NCI-H1930 (cell line): Measurements from ENCODE around the gene EMC8.
"Not testable (repeated sequence)": the region's sequence is repeated elsewhere in the genome, so short reads cannot be mapped to it uniquely, and the experiment has no call there.

ENCODE experiments used
- DNase-seq, 2 experiments: peaks; one replicate each; lab custom pipeline; 2025; lab: John Stamatoyannopoulos, UW

Gene EMC8

DNA sequence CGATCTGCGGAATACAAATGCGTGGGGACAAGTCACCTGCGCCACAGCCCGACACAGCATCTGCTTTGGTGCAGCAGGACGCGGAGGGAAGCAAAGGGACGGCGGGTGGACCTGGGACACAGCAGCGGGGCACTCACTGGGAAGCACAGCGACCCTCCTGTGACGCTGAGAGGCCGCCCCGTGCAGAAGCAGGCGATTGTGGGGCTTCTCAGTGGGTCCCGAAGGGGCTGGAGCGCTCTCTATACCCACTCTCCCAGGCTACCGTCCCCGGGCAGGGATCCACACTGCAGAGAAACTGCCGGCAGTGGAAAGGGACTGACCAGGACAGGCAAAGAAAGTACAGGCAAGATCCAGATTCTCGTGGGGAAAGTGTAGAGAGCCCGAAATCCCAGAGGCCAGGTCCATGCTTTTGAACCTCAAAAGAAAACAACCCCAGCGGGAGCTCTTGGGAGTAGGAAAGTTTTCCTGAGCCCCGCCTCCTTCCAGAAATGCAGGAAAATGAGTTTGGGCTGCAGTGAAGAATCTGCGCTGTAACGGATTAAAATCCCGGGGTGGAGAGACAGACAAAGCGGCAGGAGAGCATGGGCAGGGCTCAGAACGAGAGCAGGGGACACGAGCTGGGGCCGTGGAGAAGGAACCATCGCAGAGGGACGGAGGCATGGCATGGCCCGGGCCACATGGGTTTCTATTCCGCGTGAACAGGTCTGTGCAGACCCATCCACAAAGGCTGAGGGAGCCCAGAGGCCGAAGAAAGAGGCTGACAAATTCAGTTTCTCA lies 12.9 kb upstream of the EMC8 start:
- no peak for DNase-seq

DNA sequence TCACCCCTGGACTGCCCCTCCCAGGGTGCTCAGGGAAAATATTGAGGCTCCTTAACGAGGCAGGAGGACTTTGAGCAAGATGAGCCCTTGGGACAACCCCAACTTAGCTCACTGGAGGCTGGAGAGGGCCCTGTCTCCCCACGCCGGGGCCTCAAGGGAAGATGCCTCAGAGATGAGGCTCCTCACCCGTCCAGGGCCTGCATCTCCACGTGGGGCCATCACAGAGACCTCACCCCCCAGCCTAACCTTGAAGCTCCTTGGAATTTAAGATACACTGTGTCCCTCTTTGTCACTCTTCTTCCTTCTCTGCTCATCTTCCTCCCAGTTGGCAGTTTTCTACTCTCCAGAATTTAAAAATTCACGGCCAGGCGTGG lies 11.4 kb upstream of the EMC8 start:
- DNase-seq = no peak

DNA sequence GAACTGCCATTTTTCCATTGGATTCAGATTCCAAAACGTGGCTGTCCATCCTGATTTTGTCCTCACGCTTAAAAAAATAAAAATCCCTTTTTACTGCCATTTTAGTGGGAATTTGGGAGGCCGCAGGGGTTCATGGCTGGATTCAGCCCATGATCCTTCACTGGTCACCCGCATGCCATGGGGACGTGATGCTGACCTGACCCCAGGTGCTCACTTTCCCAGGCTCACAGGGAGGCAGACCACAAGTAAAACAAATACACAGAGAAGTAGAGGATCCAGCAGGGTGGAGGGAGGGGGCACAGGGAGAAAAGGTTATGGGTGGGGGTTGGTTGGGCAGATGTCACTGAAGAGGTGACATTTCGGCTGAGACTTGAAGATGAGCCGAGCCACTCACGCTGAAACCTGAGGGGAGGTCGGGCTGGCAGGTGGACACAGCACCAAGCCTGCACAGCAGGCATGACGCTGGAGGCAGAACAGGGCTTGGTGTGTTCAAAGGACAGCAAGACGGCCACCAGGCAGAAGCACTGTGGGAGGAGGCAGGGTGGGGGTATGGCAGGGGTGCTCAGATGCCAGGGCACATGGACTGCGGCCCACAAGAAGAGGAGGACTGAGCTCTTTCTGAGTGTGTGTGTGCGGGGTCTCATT lies 10.9 kb upstream of the EMC8 start:
- DNase-seq = no peak

DNA sequence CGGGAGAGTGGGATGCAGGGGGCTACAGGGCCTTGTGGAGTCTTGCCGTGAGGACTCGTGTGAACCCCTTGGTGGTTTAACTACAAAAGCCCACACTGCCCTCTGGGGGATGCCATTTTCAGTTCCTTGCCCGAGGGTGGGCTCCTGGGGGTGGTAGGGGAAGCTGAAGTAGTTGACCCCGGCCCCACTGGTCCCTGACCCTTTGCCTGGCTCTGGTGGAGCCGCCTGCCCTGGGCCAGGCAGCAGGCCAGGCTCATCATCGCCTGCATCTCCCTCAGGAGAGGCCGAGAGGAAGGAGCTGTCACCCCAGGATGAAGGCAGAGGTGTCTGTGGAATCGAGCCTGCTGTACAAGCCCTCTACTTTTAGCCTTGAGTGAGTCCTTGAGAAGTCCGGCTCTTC lies 10.3 kb upstream of the EMC8 start:
- no peak for DNase-seq

DNA sequence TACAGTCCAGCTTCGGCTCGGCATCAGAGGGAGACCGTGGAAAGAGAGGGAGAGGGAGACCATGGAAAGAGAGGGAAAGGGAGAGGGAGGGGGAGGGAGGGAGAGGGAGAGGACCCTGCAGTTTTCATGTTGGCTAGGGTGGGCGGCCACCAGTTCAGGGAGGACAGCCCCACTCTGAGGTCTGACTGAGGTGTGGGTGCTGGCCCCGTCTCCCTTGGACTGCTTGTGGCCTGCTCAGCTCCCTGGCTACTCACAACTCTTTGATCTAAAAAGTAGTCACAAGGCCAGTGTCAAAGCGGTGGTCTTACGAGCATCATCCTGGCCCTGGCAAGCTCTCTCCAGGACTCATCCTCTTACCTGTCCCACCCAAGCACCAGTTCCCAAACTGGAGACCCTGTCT lies 9.6 kb upstream of the EMC8 start:
- no peak for DNase-seq

DNA sequence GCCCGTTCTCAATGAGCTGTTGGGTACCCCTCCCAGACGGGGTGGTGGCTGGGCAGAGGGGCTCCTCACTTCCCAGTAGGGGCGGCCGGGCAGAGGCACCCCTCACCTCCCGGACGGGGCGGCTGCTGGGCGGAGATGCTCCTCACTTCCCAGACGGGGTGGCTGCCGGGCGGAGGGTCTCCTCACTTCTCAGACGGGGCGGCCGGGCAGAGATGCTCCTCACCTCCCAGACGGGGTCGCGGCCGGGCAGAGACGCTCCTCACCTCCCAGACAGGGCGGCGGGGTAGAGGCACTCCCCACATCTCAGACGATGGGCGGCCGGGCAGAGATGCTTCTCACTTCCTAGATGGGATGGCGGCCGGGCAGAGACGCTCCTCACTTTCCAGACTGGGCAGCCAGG lies 8.8 kb upstream of the EMC8 start:
- DNase-seq = not testable (repeated sequence)

DNA sequence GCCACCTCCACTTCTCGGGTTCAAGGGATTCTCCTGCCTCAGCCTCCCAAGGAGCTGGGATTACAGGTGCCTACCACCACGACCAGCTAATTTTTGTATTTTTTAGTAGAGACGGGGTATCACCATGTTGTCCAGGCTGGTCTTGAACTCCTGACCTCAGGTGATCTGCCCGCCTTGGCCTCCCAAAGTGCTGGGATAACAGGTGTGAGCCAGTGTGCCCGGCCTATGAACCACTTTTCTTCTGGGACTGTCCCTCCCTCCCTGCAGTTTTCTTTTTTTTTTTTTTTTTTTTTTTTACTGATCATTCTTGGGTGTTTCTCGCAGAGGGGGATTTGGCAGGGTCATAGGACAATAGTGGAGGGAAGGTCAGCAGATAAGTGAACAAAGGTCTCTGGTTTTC lies 8.0 kb upstream of the EMC8 start:
- DNase-seq = not testable (repeated sequence)

DNA sequence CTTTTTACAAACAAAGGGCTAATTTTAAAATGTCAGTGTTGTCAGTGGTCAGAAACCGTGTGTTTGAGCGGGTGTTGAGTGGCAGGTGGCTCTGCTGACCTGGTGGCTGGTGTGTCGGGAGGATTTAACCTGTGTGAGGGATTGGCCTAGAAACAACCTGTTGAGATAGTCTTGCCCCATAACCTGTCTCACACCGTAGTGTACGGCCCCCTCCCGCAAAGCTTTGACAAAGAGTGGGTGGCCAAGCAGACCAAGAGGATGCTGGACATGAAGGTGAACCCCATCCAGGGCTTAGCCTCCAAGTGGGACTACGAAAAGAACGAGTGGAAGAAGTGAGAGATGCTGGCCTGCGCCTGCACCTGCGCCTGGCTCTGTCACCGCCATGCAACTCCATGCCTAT lies 7.2 kb upstream of the EMC8 start:
- DNase-seq = no peak

DNA sequence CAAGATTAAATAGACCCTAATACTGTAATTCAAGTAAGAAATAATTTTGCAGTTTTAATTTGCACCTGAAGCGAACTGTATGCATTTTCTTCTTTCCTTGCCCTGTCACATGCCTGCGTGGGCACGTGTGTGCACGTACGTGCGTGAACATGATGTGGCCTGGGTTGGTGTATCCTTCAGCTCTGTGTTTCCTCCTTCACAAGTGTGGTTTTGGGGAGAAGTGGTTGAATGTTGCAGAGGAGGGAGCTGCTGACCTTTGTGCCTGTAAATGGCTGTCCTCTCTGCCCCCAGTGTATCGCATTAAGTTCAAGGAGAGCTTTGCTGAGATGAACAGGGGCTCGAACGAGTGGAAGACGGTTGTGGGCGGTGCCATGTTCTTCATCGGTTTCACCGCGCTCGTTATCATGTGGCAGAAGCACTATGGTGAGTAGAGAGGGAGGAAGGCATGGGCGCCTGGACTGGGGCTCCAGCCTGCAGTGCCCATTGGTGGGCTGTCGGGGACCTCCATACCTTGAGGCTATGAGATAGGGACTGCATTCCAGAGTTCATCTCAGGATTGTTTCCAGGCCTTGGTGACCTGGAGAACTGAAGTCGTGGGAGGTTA lies 6.2 kb upstream of the EMC8 start:
- DNase-seq = no peak

DNA sequence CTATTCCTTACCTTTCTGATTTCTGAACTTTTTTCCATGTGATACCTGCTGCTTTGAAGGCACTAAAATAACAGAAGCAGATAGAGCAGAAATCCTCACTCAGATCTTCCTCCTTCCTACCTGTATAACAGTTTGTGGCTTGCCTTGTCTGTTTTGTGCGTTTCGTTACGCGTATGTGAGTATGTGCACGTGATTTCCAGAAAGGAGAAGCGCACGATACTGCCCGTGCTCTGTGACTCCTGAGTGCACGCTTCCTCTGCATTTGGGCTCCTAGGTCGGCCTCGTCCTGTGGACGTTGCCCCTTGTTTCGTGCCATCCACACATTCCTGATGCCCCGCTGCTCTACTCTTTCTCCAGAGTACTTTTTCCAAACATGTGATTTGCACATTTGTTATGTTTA lies 4.2 kb upstream of the EMC8 start:
- no peak for DNase-seq

DNA sequence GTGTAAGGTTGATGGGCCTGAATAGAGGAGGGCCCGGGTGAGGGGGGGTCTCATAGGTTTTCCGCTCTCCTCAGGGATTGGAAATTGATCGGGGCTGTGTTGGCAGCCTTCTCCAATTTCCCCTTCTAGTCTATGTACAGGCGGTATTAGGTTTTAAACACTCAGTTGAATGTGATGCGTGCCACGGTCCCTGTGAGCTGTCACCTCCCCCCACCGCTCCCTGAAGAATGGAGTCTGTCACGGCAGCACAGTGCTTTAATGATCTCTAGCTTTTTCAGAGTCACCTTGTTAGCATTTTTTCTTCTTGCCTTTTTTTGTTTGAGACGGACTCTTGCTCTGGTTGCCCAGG lies 951 bp upstream of the EMC8 start:
- DNase-seq = no peak

DNA sequence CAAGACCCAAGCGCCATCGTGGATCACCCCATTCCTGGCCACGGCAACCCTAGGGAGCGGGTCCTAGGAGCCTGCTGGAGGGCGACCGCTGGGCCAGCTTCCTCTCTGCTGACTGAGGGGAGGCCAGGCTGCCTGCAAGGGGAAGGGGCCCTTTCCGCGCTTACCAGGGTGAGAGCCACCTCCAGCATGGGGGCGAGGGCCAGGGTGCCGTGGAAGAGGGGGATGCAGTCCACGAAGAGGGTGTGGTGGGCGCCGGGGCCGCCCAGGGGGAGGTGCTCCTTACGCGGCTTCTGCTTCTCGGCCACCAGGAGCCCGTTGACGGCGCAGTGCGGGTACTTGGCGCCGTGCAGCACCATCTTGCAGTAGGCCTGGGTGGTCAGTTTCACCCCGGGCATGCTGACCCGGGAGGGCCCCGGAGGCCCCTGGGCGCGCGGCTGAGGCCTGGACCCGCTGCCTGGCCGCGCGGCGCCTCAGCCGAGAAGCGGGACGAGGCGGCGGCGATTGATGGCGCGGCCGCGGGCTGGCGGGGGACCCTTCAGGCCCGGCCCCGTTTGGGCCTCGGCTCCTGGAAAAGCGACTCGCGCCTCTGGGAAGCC lies 345 bp downstream of the EMC8 start:
- no peak for DNase-seq

DNA sequence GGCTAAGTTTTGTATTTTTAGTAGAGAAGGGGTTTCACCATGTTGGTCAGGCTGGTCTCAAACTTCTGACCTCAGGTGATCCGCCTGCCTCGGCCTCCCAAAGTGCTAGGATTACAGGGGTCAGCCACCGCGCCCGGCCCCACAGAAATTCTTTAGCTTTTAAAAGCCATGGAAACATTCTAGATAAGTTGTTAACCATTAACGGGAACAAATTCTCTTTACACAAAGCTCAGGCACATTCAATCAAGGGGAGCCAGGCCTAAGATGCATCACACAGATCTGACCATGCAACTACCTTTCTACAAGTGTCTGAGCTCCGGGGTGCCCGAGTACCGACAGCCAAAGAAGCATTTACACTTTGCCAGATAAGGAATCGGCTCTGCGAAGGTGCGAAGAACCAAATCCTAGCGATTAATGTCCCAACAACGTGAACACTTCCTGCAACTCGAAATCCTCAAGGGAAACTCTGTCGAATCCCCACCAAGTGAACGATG lies 1.0 kb downstream of the EMC8 start:
- DNase-seq = no peak

DNA sequence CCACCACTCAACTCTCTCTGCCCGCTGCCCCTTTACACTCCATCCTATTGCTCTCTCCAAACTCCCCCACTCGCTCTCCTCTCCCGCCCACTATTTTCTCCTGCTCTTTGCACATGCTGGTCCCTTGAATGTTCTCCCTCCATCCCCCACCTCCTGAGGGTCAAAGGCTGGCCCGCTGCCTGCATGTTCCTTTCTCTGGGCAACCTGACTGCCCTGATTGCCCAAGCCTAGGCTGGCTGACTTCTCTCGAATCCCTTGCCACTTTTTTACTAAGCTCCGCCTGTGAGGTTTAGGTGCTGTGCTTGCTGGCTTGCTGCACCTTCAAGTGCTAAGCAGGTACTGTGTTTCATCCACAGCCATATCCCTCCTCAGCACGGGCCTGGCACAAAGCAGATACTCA lies 2.7 kb downstream of the EMC8 start:
- DNase-seq = no peak

DNA sequence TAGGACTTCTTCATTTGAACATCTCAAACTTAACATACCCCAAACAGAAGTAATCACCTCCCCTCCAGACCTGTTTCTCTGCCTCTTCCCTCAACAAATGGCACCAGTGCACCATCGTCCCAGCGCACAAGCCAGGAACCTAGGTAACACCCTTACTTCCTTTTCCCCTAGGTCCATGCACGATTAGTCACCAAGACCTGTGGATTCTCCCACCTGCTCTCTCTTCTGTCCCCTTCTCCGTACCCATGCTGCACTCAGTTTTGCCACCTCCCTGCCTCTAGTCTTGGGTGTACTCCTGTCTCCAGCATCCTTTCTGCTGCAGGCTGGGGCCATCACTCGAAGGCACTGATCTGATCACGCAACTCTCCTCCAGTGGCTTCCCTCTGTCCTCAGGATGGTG lies 3.2 kb downstream of the EMC8 start:
- no peak for DNase-seq

DNA sequence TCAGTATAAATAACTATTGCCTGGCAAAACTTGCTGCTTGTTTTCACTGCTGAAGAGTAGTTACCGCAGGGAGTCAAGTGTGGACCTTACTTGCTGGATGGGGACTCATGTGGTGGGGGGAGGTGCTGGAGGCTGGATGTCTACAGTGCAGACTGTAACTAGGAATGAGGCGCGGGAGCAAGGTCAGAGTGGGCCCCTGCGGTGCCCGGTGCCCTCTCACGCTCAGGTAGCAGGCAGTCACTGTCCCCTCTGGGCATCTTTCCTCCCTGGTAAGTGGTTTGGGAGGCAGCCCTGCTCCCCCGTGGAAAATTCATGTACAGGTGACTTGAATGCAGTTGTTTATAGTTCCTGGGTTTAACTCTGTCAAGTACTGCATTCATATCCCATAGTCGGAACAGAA lies 4.6 kb downstream of the EMC8 start:
- DNase-seq = no peak

DNA sequence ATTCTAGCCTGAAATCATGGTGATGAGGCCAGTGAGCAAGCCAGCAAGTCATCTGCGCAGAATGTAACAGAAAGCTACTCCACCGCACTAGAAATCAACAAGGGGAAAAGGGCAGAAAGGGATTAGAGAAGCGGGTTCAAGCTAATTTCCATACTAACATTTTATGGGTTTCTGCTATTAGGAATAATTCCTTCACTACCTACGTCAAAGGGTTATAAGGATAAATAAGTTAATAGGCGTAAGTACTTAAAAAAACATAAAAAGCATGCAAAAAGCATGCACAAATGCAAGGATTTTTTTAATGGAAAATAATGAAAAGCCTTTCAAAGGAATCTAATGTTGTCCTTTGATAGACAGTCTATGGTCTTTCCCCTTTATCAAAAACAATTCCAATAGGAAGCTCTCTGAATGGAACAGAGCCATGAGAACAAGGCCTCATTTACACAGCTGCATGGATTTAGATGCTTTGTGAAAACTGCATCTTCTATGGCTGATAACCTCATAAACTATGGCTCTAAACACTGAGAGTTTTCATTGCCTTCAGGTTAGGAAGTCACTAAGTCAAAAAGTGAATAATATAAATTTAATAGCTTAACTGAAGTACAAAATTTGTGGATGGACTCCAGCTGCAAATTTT lies 5.6 kb downstream of the EMC8 start:
- no peak for DNase-seq

DNA sequence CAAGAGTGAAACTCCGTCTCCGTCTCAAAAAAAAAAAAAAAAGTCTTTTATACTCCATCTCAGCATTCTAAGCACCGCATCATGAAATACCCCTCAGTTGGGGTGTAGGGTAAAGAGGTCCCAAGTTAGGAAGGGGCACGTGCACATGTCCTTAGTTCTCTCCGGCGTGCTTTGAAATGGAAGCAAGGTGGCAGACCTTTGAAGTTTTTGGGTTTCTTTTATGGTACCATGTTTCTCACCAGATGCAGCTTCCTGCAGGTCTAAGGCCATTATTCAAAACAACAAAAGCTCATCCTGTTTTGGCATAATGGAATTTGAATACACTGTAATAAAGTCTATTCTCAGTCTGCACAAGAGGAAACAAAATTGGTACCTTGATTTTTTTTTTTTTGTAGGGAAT lies 9.6 kb downstream of the EMC8 start:
- DNase-seq = no peak

DNA sequence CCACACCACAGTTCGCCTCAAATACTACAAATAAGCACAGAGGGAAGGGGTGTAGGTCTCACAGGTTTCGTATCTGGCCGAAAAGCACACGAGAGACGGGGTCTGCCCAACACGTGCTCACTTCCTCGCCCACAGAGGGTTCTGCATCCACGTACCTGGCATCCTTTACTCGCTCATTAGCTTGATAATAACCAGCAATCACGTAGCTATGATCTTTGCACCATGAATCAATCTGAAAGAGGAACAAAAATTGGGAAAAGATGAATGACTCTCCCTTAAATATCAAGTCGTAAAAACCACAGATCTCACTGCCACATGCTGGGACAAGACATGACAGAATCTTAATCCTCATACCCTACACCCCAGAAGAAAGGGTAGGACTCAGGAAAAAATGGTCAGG lies 10.5 kb downstream of the EMC8 start:
- no peak for DNase-seq

DNA sequence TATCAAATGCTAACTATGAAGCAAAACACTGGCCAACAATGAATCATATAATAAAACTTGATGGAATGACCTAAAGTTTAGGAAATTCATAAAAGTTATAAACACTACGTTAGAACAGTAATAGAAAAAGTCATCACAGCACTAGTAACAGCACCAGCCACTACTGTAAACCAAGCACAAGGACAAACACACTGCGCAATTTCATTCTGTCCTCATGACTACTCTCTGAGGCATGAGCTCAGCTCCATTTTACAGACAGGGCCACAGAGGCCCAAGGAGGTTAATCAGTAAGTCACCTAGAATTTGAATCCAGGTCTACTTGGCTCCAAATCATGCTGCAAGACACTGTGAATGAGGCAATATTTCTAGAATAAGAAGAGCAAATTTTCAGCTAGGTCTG lies 13.4 kb downstream of the EMC8 start:
- no peak for DNase-seq

DNA sequence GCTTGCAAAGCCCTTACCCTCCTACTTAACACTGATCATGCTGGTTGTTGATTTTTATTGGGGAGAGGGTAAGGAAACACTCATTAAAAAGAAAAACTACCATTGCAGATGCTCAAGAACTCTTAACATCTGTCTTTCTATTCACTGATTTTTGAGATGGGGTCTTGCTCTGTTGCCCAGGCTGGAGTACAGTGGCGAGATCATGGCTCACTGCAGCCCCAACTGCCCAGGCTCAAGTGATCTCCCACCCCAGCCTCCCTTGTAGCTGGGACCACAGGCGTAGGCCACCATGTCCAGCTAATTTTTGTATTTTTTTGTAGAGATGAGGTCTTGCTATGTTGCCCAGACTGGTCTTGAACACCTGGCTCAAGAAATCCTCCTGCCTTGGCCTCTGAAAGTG lies 14.5 kb downstream of the EMC8 start:
- DNase-seq = no peak

DNA sequence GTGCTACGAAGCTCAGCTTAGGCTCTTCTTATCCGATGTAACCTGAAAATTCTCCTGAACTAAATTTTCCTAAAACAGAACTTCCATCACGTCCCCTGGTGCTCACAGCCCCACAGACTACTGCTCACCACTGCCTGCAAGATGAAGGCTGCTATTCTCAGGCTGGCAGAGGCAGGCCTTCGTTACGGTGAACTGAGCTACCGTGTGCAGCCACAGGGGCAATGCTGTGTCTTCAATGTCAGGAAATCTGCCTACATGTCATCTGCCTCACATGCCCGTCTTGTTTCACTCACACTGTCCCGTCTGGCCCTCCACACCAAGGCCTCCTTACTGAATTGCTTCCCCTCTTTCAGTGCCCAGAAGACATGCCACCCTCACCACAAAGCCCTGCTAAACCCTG lies 15.9 kb downstream of the EMC8 start:
- DNase-seq = no peak

DNA sequence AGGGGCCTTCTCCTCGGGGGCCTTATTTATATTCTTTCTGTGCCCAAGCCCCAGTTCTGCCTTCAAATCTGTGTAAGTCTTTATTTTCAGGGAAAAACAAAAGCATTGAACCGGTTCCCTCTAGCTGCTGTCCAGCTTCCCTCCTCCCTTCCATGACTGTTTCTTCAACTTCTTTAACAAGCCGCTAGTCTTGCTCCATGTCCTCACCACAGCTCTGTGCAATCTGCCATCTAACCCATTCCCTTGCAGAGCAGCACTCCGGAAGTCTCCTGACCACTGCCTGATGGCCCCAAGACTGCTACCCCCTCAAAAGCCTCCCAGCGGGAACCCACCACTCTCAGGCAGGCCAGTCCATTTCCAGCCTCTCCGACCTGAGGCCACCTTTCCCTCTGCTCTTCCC lies 16.9 kb downstream of the EMC8 start:
- no peak for DNase-seq
